K562 (cell line): ENCODE measurements around the gene HMGCL. TPM values are rescaled to one million over a fixed set of nuclear protein-coding genes. Genes with fewer than 3 reads are reported as not detected.

ENCODE experiments used
- AFF1 ChIP-seq, 2 experiments: fragments of 450-650 bp; IDR thresholded peaks; 2 replicates each; pipeline ENCODE4 v1.6.1; 2018; ENCODE audit warnings: mild to moderate bottlenecking in 2 of 2, low read depth in 1 of 2; ENCODE audit not compliant: partially characterized antibody in 2 of 2
- COPS2 ChIP-seq: fragments of 450-650 bp; conservative IDR thresholded peaks from 2 replicates; pipeline ENCODE4 v1.6.1; 2016; ENCODE audit warnings: mild to moderate bottlenecking, moderate library complexity
- CREB3L1 ChIP-seq: fragments of 450-650 bp; IDR thresholded peaks from 2 replicates; pipeline ENCODE4 v1.6.1; 2014; ENCODE audit warnings: low read depth, mild to moderate bottlenecking, moderate library complexity, borderline replicate concordance
- DDX20 ChIP-seq: fragments of 450-650 bp; IDR thresholded peaks from 2 replicates; pipeline ENCODE4 v1.6.1; 2016; ENCODE audit warnings: missing genetic modification characterization, low read depth, mild to moderate bottlenecking, missing compliant biosample characterization, moderate library complexity
- ETS1 ChIP-seq: conservative IDR thresholded peaks from 2 replicates; pipeline ENCODE4 v1.6.1; 2011; ENCODE audit warnings: low read depth, mild to moderate bottlenecking, low read length; ENCODE audit not compliant: control insufficient read depth
- GATAD2A ChIP-seq: fragments of 450-650 bp; IDR thresholded peaks from 2 replicates; pipeline ENCODE4 v1.6.1; 2017
- HSF4 ChIP-seq: fragments of 250-450 bp; sonication (Bioruptor Pico); IDR thresholded peaks from 2 replicates; pipeline ENCODE4 v2.1.2; 2022; ENCODE audit warnings: mild to moderate bottlenecking, moderate library complexity, borderline replicate concordance
- NFIC ChIP-seq: fragments of 450-650 bp; IDR thresholded peaks from 2 replicates; pipeline ENCODE4 v1.6.1; 2017; ENCODE audit warnings: mild to moderate bottlenecking, inconsistent platforms
- NFIX ChIP-seq: fragments of 250-450 bp; sonication (Bioruptor Pico); IDR thresholded peaks from 2 replicates; pipeline ENCODE4 v1.4.0; 2020; ENCODE audit warnings: low read depth, mild to moderate bottlenecking, moderate library complexity
- RAD51 ChIP-seq: fragments of 450-650 bp; IDR thresholded peaks from 2 replicates; pipeline ENCODE4 v1.7.1; 2016; ENCODE audit warnings: low read depth, mild to moderate bottlenecking, borderline replicate concordance
- RBM39 ChIP-seq: fragments of 200-400 bp; formaldehyde crosslinking; optimal IDR thresholded peaks from 2 replicates; pipeline ENCODE3; 2018; ENCODE audit warnings: low read depth, low read length
- ZBTB33 ChIP-seq: sonication (generic); formaldehyde crosslinking; IDR thresholded peaks from 2 replicates; pipeline ENCODE4 v1.8.1; 2023; ENCODE audit warnings: mild to moderate bottlenecking, missing genetic modification reagents
- ZBTB43 ChIP-seq: sonication (generic); formaldehyde crosslinking; IDR thresholded peaks from 2 replicates; pipeline ENCODE4 v1.8.0; 2023; ENCODE audit warnings: mild to moderate bottlenecking, missing genetic modification reagents
- ZNF589 ChIP-seq: fragments of 200-800 bp; sonication (Bioruptor generic); IDR thresholded peaks from 2 replicates; pipeline ENCODE4 v1.6.1; 2016; ENCODE audit warnings: low read depth, missing genetic modification characterization, missing compliant biosample characterization
- ZSCAN29 ChIP-seq: fragments of 450-650 bp; IDR thresholded peaks from 2 replicates; pipeline ENCODE4 v1.6.1; 2017
- polyA plus RNA-seq, 8 experiments: library from polyadenylated mRNA; depleted of rRNA in 4 of 8; stranded (reverse) in 5 of 8; unstranded in 3 of 8; fragments of >200 nt; fragmentation: Nextera tagmentation in 2 of 8; fragmentation: Illumina TruSeq in 1 of 8; extraction: Ambion mirVana in 2 of 8; extraction: Trizol in 1 of 8; gene quantifications; 2 replicates each; pipeline versions ENCODE4 v1.2.1 to v1.2.3, GENCODE V29; 2011 to 2014; ENCODE audit warnings: inconsistent platforms in 1 of 8, missing spikeins in 1 of 8
- total RNA-seq, 7 experiments: library from RNA; depleted of rRNA in 6 of 7; stranded (reverse); fragments of >200 nt in 6 of 7; fragmentation: Illumina TruSeq in 2 of 7; extraction: Trizol in 2 of 7; gene quantifications; 2 replicates each; pipeline versions ENCODE4 v1.2.1 to v1.2.3, GENCODE V29; 2011 to 2021; ENCODE audit warnings: low replicate concordance in 1 of 7

Gene HMGCL
- total and polyA plus RNA-seq, 9 of the 15 experiments (the other 6 are each of a cell fraction or from before 2014, with no cell fraction given), result 18.0 to 82.2 (median 24.2) TPM

GRCh38 chr1:23809751-23810171 is 15.5 kb downstream of the HMGCL start (continued):
- TF ChIP-seq CREB3L1, result 0 out of 2 replicates have a peak, but pooled peaks have one; percentile 39
- TF ChIP-seq DDX20 (tag), result no peak
- peak in 1 of 2 experiments; percentile 64 for TF ChIP-seq AFF1 (IDR thresholded peaks at IDR 0.05; ENCODE audit: low read depth in 1 of 2, partially characterized antibody in 2 of 2)
- no peak for TF ChIP-seq ZSCAN29
- TF ChIP-seq RBM39, result no peak
- no peak for TF ChIP-seq ZBTB43 (CRISPR knock-in tag)
- no peak for TF ChIP-seq GATAD2A
- no peak for TF ChIP-seq ZBTB33 (CRISPR knock-in tag)
- TF ChIP-seq COPS2, result no peak
- peak; percentile 62; the same call in 1 of the 2 replicates for TF ChIP-seq RAD51
- TF ChIP-seq NFIX (CRISPR knock-in tag), result no peak
- no peak for TF ChIP-seq ZNF589 (CRISPR knock-in tag)
- TF ChIP-seq HSF4, result no peak
- TF ChIP-seq NFIC, result 0 out of 2 replicates have a peak, but pooled peaks have one; percentile 43
- TF ChIP-seq ETS1, result no peak
